CD4-positive, alpha-beta T cell treated with Interleukin-4 for 4 hours (primary cell): ENCODE results near the gene TNK1.
"Not testable (repeated sequence)": the region's sequence is repeated elsewhere in the genome, so short reads cannot be mapped to it uniquely, and the experiment has no call there.

Experiments used
- DNase-seq: peaks from one replicate; pipeline ENCODE4 v3.0.0-alpha.2; 2020

The TNK1 gene

GRCh38 chr17:7380855-7381683, at the start of gene TNK1:
Gene TNK1, plus strand, starts transcription at chr17:7381089. Its CDS starts 1,838 bp downstream, at chr17:7382927.
- DNase-seq: no peak

GRCh38 chr17:7332111-7332510, 48.8 kb upstream of the TNK1 start:
- no peak for DNase-seq

- DNase-seq: peak; percentile 57
Observed at GRCh38 chr17:7332600-7333069, 48.3 kb upstream of the TNK1 start.

GRCh38 chr17:7334938-7335538, 45.9 kb upstream of the TNK1 start:
- DNase-seq: no peak

- DNase-seq: not testable (repeated sequence)
Observed at GRCh38 chr17:7335765-7336164, 45.1 kb upstream of the TNK1 start.

GRCh38 chr17:7336240-7337175, 44.4 kb upstream of the TNK1 start, which contains the start of gene ACAP1:
Gene ACAP1, plus strand, starts transcription at chr17:7336529. Its CDS starts 206 bp downstream, at chr17:7336735.
- peak; percentile 86 for DNase-seq

- not testable (repeated sequence) for DNase-seq
Observed at GRCh38 chr17:7337600-7337999, 43.3 kb upstream of the TNK1 start.

- no peak for DNase-seq
Observed at GRCh38 chr17:7340179-7340578, 40.7 kb upstream of the TNK1 start.

GRCh38 chr17:7341842-7342241, 39.0 kb upstream of the TNK1 start:
- DNase-seq: no peak

- no peak for DNase-seq
Observed at GRCh38 chr17:7343250-7343649, 37.6 kb upstream of the TNK1 start.

- DNase-seq: no peak
Observed at GRCh38 chr17:7346761-7347614, 33.9 kb upstream of the TNK1 start.

- DNase-seq: no peak
Observed at GRCh38 chr17:7347630-7348477, 33.0 kb upstream of the TNK1 start.

GRCh38 chr17:7348478-7349242, 32.2 kb upstream of the TNK1 start:
- no peak for DNase-seq

GRCh38 chr17:7351665-7352502, 29.0 kb upstream of the TNK1 start, which contains the start of gene KCTD11:
Gene KCTD11, plus strand, starts transcription at chr17:7352162.
- peak; percentile 84 for DNase-seq

GRCh38 chr17:7352503-7352889, 28.4 kb upstream of the TNK1 start:
- no peak for DNase-seq

GRCh38 chr17:7352910-7353635, 27.8 kb upstream of the TNK1 start:
- DNase-seq: no peak

GRCh38 chr17:7354262-7354843, 26.5 kb upstream of the TNK1 start:
- peak; percentile 80 for DNase-seq

GRCh38 chr17:7355053-7355452, 25.8 kb upstream of the TNK1 start, which contains the start of gene TMEM95:
Gene TMEM95, plus strand, starts transcription at chr17:7355156. Its CDS starts 49 bp downstream, at chr17:7355205.
- DNase-seq: no peak
